SU-DHL-6 (cell line): ENCODE results near the gene RCCD1.

Source experiments
- H2AFZ ChIP-seq: fragments of 200-600 bp; sonication (generic); 2 replicates; pipeline ENCODE4 v1.6.1; 2014; ENCODE audit warnings: low read depth, mild to moderate bottlenecking, moderate library complexity, mixed read lengths, antibody characterized with exemption, low read length; ENCODE audit not compliant: severe bottlenecking
- H3F3A ChIP-seq: fragments of 200-600 bp; shearing (Covaris generic); 2 replicates; pipeline ENCODE4 v1.6.0; 2016; ENCODE audit warnings: antibody characterized with exemption, mild to moderate bottlenecking; ENCODE audit not compliant: insufficient read depth
- H3K27ac ChIP-seq: fragments of 200-600 bp; sonication (generic); 2 replicates; pipeline ENCODE4 v1.5.1; 2016; ENCODE audit warnings: low read depth, mild to moderate bottlenecking, low read length, moderate library complexity, mixed read lengths
- H3K27me3 ChIP-seq: fragments of 200-600 bp; sonication (generic), shearing (Covaris generic); 2 replicates; pipeline ENCODE4 v1.6.0; 2014; ENCODE audit warnings: mild to moderate bottlenecking, low read length
- H3K36me3 ChIP-seq: fragments of 200-600 bp; sonication (generic); 2 replicates; pipeline ENCODE4 v1.6.1; 2014; ENCODE audit warnings: mild to moderate bottlenecking, low read length, mixed read lengths
- H3K4me2 ChIP-seq: fragments of 300-600, 200-600 bp; shearing (Covaris generic), sonication (generic); 2 replicates; pipeline ENCODE4 v1.6.0; 2014; ENCODE audit warnings: low read length, low read depth, mild to moderate bottlenecking; ENCODE audit not compliant: poor library complexity, severe bottlenecking
- H3K4me3 ChIP-seq: fragments of 200-600 bp; sonication (generic); 2 replicates; pipeline ENCODE4 v1.5.1; 2014; ENCODE audit warnings: antibody characterized with exemption, low read length, mild to moderate bottlenecking, mixed read lengths; ENCODE audit not compliant: insufficient read depth, poor library complexity, severe bottlenecking
- H3K79me2 ChIP-seq: fragments of 200-600 bp; sonication (generic); 2 replicates; pipeline ENCODE4 v1.6.1; 2014; ENCODE audit warnings: mild to moderate bottlenecking, low read length, moderate library complexity; ENCODE audit not compliant: insufficient read depth
- H3K9ac ChIP-seq: fragments of 200-600 bp; sonication (generic); 2 replicates; pipeline ENCODE4 v1.7.0; 2014; ENCODE audit warnings: mild to moderate bottlenecking, low read length
- H3K9me2 ChIP-seq: fragments of 200-600 bp; sonication (generic); replicated peaks from 2 replicates; pipeline ENCODE4 v1.6.1; 2014; ENCODE audit warnings: low read length; ENCODE audit not compliant: insufficient read depth
- H3K9me3 ChIP-seq: fragments of 200-600 bp; sonication (generic); 2 replicates; pipeline ENCODE4 v1.6.1; 2014; ENCODE audit warnings: low read length, mixed read lengths; ENCODE audit not compliant: insufficient read depth
- H4K20me1 ChIP-seq: fragments of 200-600 bp; sonication (generic); 2 replicates; pipeline ENCODE4 v1.6.1; 2014; ENCODE audit warnings: low read depth, mild to moderate bottlenecking, antibody characterized with exemption, low read length, moderate library complexity, mixed read lengths
- CTCF ChIP-seq: fragments of 200-600 bp; sonication (generic); IDR thresholded peaks from one replicate; pipeline ENCODE4 v1.5.1; 2017; ENCODE audit warnings: antibody characterized with exemption, mild to moderate bottlenecking, low read length, moderate library complexity; ENCODE audit not compliant: insufficient read depth, poor library complexity, severe bottlenecking
- EZH2phosphoT487 ChIP-seq: fragments of 200-600 bp; sonication (generic), shearing (Covaris generic); conservative IDR thresholded peaks from 2 replicates; pipeline ENCODE4 v1.6.1; 2018; ENCODE audit warnings: mild to moderate bottlenecking, antibody characterized with exemption, low read length, moderate library complexity, mixed read lengths

RCCD1 gene

GRCh38 chr15:90970274-90970673, 15.6 kb downstream of the RCCD1 start:
- no peak overlapping the region for H3K27ac ChIP-seq
- H3K79me2 ChIP-seq = no peaks in the 10 kb centered on the region
- H3K9me3 ChIP-seq = no peaks in the 10 kb centered on the region
- no peak for TF ChIP-seq EZH2phosphoT487
- TF ChIP-seq CTCF = no peak
- H3K27me3 ChIP-seq = no peaks in the 10 kb centered on the region
- peaks cover 16% of the 10 kb centered on the region; the same call in 1 of the 2 replicates for H3F3A ChIP-seq
- no peak overlapping the region for H3K4me2 ChIP-seq
- no peak overlapping the region for H3K9ac ChIP-seq
- peaks cover 47% of the 10 kb centered on the region for H3K36me3 ChIP-seq
- no peak overlapping the region for H3K4me3 ChIP-seq
- H3K9me2 ChIP-seq = no peaks in the 10 kb centered on the region
- no peak overlapping the region for H2AFZ ChIP-seq
- no peaks in the 10 kb centered on the region for H4K20me1 ChIP-seq

GRCh38 chr15:90972133-90972532, 17.4 kb downstream of the RCCD1 start:
- no peak overlapping the region for H3K4me2 ChIP-seq
- no peak for TF ChIP-seq EZH2phosphoT487
- TF ChIP-seq CTCF = no peak

GRCh38 chr15:90974216-90974615, 19.5 kb downstream of the RCCD1 start:
- no peak overlapping the region for H3K9ac ChIP-seq
- H3K9me2 ChIP-seq = no peaks in the 10 kb centered on the region
- 0 out of 2 replicates have a peak, but pooled peaks cover 5% of the 10 kb centered on the region for H3K79me2 ChIP-seq
- H3K4me2 ChIP-seq = no peak overlapping the region
- H2AFZ ChIP-seq = no peak overlapping the region
- H3K9me3 ChIP-seq = no peaks in the 10 kb centered on the region
- TF ChIP-seq CTCF (no peak), EZH2phosphoT487 (no peak)
- no peak overlapping the region for H3K27ac ChIP-seq
- no peaks in the 10 kb centered on the region for H3F3A ChIP-seq
- H4K20me1 ChIP-seq = no peaks in the 10 kb centered on the region
- no peak overlapping the region for H3K4me3 ChIP-seq
- no peaks in the 10 kb centered on the region for H3K27me3 ChIP-seq
- peaks cover 47% of the 10 kb centered on the region for H3K36me3 ChIP-seq

More at GRCh38 chr15:90972133-90972532, 17.4 kb downstream of the RCCD1 start:
- no peak overlapping the region for H2AFZ ChIP-seq
- no peaks in the 10 kb centered on the region for H3K79me2 ChIP-seq
- no peak overlapping the region for H3K27ac ChIP-seq
- no peaks in the 10 kb centered on the region for H3K27me3 ChIP-seq
- H3K9me2 ChIP-seq = no peaks in the 10 kb centered on the region
- H3K4me3 ChIP-seq = no peak overlapping the region
- no peaks in the 10 kb centered on the region for H3K9me3 ChIP-seq
- peaks cover 48% of the 10 kb centered on the region for H3K36me3 ChIP-seq
- H3F3A ChIP-seq = 0 out of 2 replicates have a peak, but pooled peaks cover 16% of the 10 kb centered on the region
- H3K9ac ChIP-seq = no peak overlapping the region
- no peaks in the 10 kb centered on the region for H4K20me1 ChIP-seq
